A549 (cell line): ENCODE results near the gene SNRPA. TPM values are rescaled to one million over a fixed set of nuclear protein-coding genes. Genes with fewer than 3 reads are reported as not detected.

Experiments used
- ATAC-seq, 2 experiments: fragments of 200-7000 bp in 1 of 2; fragments of >200 bp in 1 of 2; cut with Nextera tagmentation in 1 of 2; cut with Tn5 transposase in 1 of 2; 3 replicates each; pipeline versions ENCODE4 v1.8.0 to v1.9.1; 2018 to 2020; ENCODE audit warnings: mild to moderate bottlenecking in 1 of 2, moderate library complexity in 1 of 2
- CTCF ChIA-PET: fragments of 300-600 bp; sonication (Branson Sonifier 250); formaldehyde crosslinking; extraction: SDS; loops from one replicate; lab custom pipeline; 2021; ENCODE audit warnings: antibody characterized with exemption, inconsistent platforms; lab: Yijun Ruan, JAX
- POLR2A ChIA-PET: fragments of 350-600 bp; formaldehyde crosslinking; extraction: SDS; loops from one replicate; lab custom pipeline; 2021; ENCODE audit warnings: antibody characterized with exemption, inconsistent platforms; lab: Yijun Ruan, JAX
- DNase-seq, 2 experiments: peaks; one replicate each; pipeline versions ENCODE4 v3.0.0 to v3.0.0-alpha.2; 2011 to 2016; ENCODE audit warnings: low read depth in 1 of 2, low spot score in 1 of 2
- FAIRE-seq: peaks from 2 replicates; lab custom pipeline; 2011; peaks lifted over from hg19 to GRCh38; lab: Jason Lieb, UNC
- H3K27ac ChIP-seq, 2 experiments: fragments of >200 bp; sonication (Bioruptor Twin); formaldehyde crosslinking; 3 replicates each; pipeline ENCODE4 v1.5.1; 2016 to 2017
- H3K4me1 ChIP-seq: fragments of >200 bp; sonication (Bioruptor Twin); formaldehyde crosslinking; 3 replicates; pipeline ENCODE4 v1.6.1; 2016
- H3K4me2 ChIP-seq: fragments of >200 bp; sonication (Bioruptor Twin); formaldehyde crosslinking; 3 replicates; pipeline ENCODE4 v1.6.1; 2016
- H3K4me3 ChIP-seq: fragments of >200 bp; sonication (Bioruptor Twin); formaldehyde crosslinking; 3 replicates; pipeline ENCODE4 v1.5.1; 2016
- H3K9me3 ChIP-seq: fragments of >200 bp; sonication (Bioruptor Twin); formaldehyde crosslinking; 3 replicates; pipeline ENCODE4 v1.6.1; 2016
- BHLHE40 ChIP-seq: IDR thresholded peaks from 2 replicates; pipeline ENCODE4 v1.6.1; 2012; ENCODE audit warnings: low read depth, low read length, inconsistent platforms
- CBX8 ChIP-seq: fragments of 200-600 bp; sonication (generic); IDR thresholded peaks from 2 replicates; pipeline ENCODE4 v1.6.1; 2016
- CEBPB ChIP-seq, 2 experiments: fragments of >200 bp in 1 of 2; sonication (Bioruptor Twin) in 1 of 2; formaldehyde crosslinking in 1 of 2; IDR thresholded peaks; 2 replicates each; pipeline ENCODE4 v1.6.1; 2012 to 2016
- EHMT2 ChIP-seq: fragments of 200-600 bp; sonication (generic); IDR thresholded peaks from 2 replicates; pipeline ENCODE4 v1.6.1; 2016; ENCODE audit warnings: antibody characterized with exemption, low read depth, mild to moderate bottlenecking, moderate library complexity
- ESRRA ChIP-seq: fragments of 150-350 bp; IDR thresholded peaks from 2 replicates; pipeline ENCODE4 v1.6.1; 2014; ENCODE audit warnings: mild to moderate bottlenecking, low read length, borderline replicate concordance
- FOSB ChIP-seq: fragments of 250-450 bp; sonication (Bioruptor Pico); IDR thresholded peaks from 2 replicates; pipeline ENCODE4 v1.5.0; 2020; ENCODE audit warnings: mild to moderate bottlenecking, moderate library complexity
- FOSL2 ChIP-seq, 2 experiments: fragments of 450-650 bp in 1 of 2; fragments of >200 bp in 1 of 2; sonication (Bioruptor Twin) in 1 of 2; formaldehyde crosslinking; IDR thresholded peaks; 2 replicates each; pipeline versions ENCODE4 v1.5.0 to v1.6.1; 2016 to 2020; ENCODE audit warnings: mild to moderate bottlenecking in 1 of 2, moderate library complexity in 1 of 2
- HOXB13 ChIP-seq: fragments of 250-450 bp; sonication (Bioruptor Pico); IDR thresholded peaks from 2 replicates; pipeline ENCODE4 v1.5.0; 2020; ENCODE audit warnings: low read depth, mild to moderate bottlenecking, moderate library complexity
- JUNB ChIP-seq: fragments of >200 bp; sonication (Bioruptor Twin); formaldehyde crosslinking; IDR thresholded peaks from 2 replicates; pipeline ENCODE4 v1.6.1; 2016
- KDM1A ChIP-seq: fragments of 200-600 bp; sonication (generic); IDR thresholded peaks from 2 replicates; pipeline ENCODE4 v1.6.1; 2016; ENCODE audit warnings: low read depth, mild to moderate bottlenecking
- MAFK ChIP-seq: fragments of 450-650 bp; IDR thresholded peaks from 2 replicates; pipeline ENCODE4 v1.6.1; 2014; ENCODE audit not compliant: partially characterized antibody
- MAX ChIP-seq: IDR thresholded peaks from 2 replicates; pipeline ENCODE4 v1.6.1; 2012
- MYC ChIP-seq: IDR thresholded peaks from 2 replicates; pipeline ENCODE4 v1.6.1; 2012; ENCODE audit warnings: mild to moderate bottlenecking, inconsistent platforms, low read length, improper control_type of control experiment, borderline replicate concordance
- NR3C1 ChIP-seq: fragments of >200 bp; sonication (Bioruptor Twin); formaldehyde crosslinking; IDR thresholded peaks from 3 replicates; pipeline ENCODE4 v1.6.1; 2017
- PHF8 ChIP-seq: fragments of 200-600 bp; sonication (generic); IDR thresholded peaks from 2 replicates; pipeline ENCODE4 v1.6.1; 2016; ENCODE audit warnings: low read depth, mild to moderate bottlenecking, antibody characterized with exemption, moderate library complexity, borderline replicate concordance
- ZC3H11A ChIP-seq: fragments of 450-650 bp; IDR thresholded peaks from 2 replicates; pipeline ENCODE4 v1.6.1; 2014; ENCODE audit warnings: antibody characterized with exemption, mild to moderate bottlenecking
- ZFP36 ChIP-seq: fragments of 450-650 bp; IDR thresholded peaks from 2 replicates; pipeline ENCODE4 v1.6.1; 2014; ENCODE audit warnings: borderline replicate concordance; ENCODE audit not compliant: partially characterized antibody
- WGBS: methylation state at CpG from one replicate; pipeline ENCODE4 v1.1.6; 2017; ENCODE audit errors: missing lambda C conversion rate; 5-methylcytosine and 5-hydroxymethylcytosine counted together
- polyA plus RNA-seq, 4 experiments: library from polyadenylated mRNA; depleted of rRNA in 3 of 4; stranded (reverse); fragments of >200 nt; fragmentation: RNase III in 1 of 4; extraction: RNeasy Plus Mini Kit Qiagen cat#74134 plus additional on column Dnase treatment in 1 of 4; gene quantifications; 2 replicates in 3 of 4; 3 replicates in 1 of 4; pipeline ENCODE4 v1.2.3, GENCODE V29; 2011 to 2017
- TF ChIP-seq, protein P1 (sequence below): fragments of >200 bp; sonication (Bioruptor Twin); formaldehyde crosslinking; IDR thresholded peaks from 3 replicates; pipeline ENCODE4 v1.6.1; 2016
- TF ChIP-seq, protein P2 (sequence below): IDR thresholded peaks from 2 replicates; pipeline ENCODE4 v1.6.1; 2012
- TF ChIP-seq, protein P3 (sequence below): fragments of >200 bp; sonication (Bioruptor Twin); formaldehyde crosslinking; IDR thresholded peaks from 2 replicates; pipeline ENCODE4 v1.6.1; 2016
- TF ChIP-seq, protein P4 (sequence below): fragments of 450-650 bp; IDR thresholded peaks from 2 replicates; pipeline ENCODE4 v1.6.1; 2014; ENCODE audit warnings: antibody characterized with exemption

SNRPA gene
- polyA plus RNA-seq, 2 of the 4 experiments (the other 2 are of a cell fraction): 141 to 236 TPM

- no peak for DNase-seq
- ATAC-seq: no peak
- H3K4me3 ChIP-seq: no peak overlapping the region
- H3K27ac ChIP-seq: peak overlapping the region in 1 of 2 experiments; percentile 12; a peak in 1 of 6 replicates
- POLR2A ChIA-PET: interaction anchor here (2.2 kb wide), 1 partner anchor 28 kb away, joined by 10 read pairs; the partner anchor contains the start of genes ACTMAP and SNRPA
- 69% methylated on average over 9 of the region's 9 CpGs for WGBS
- peak overlapping the region; percentile 25 for H3K4me2 ChIP-seq
- CTCF ChIA-PET: interaction anchor here (0.5 to 17.9 kb wide), 17 partner anchors 9 to 466 kb away, joined by 3 to 199 read pairs (median 3); partner anchors contain the start of genes ACTMAP and SNRPA
- TF ChIP-seq, protein P1, sequence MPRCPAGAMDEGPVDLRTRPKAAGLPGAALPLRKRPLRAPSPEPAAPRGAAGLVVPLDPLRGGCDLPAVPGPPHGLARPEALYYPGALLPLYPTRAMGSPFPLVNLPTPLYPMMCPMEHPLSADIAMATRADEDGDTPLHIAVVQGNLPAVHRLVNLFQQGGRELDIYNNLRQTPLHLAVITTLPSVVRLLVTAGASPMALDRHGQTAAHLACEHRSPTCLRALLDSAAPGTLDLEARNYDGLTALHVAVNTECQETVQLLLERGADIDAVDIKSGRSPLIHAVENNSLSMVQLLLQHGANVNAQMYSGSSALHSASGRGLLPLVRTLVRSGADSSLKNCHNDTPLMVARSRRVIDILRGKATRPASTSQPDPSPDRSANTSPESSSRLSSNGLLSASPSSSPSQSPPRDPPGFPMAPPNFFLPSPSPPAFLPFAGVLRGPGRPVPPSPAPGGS: no peak
- TF ChIP-seq MAX: 0 out of 2 replicates have a peak, but pooled peaks have one; percentile 13
- H3K4me1 ChIP-seq: peaks cover 33% of the 10 kb centered on the region
- H3K9me3 ChIP-seq: 0 out of 3 replicates have a peak, but pooled peaks cover 3% of the 10 kb centered on the region
- FAIRE-seq: no peak
Measured at GRCh38 chr19:40721936-40722661, 28.9 kb upstream of the SNRPA start.

GRCh38 chr19:40723661-40724254 is 27.2 kb upstream of the SNRPA start:
- no peak for ATAC-seq
- no peak overlapping the region for H3K27ac ChIP-seq
- 0 out of 3 replicates have a peak, but pooled peaks cover 3% of the 10 kb centered on the region for H3K9me3 ChIP-seq
- no peak for DNase-seq
- FAIRE-seq: no peak
- no peak overlapping the region for H3K4me3 ChIP-seq
- CTCF ChIA-PET: interaction anchor here (0.8 to 17.9 kb wide), 9 partner anchors 10 to 89 kb away, joined by 3 to 199 read pairs (median 3); partner anchors contain the start of genes ACTMAP and SNRPA
- TF ChIP-seq JUNB: no peak
- no peak for TF ChIP-seq HOXB13 (CRISPR knock-in tag)
- TF ChIP-seq ZFP36: no peak
- TF ChIP-seq ZC3H11A: no peak
- TF ChIP-seq, protein P2, sequence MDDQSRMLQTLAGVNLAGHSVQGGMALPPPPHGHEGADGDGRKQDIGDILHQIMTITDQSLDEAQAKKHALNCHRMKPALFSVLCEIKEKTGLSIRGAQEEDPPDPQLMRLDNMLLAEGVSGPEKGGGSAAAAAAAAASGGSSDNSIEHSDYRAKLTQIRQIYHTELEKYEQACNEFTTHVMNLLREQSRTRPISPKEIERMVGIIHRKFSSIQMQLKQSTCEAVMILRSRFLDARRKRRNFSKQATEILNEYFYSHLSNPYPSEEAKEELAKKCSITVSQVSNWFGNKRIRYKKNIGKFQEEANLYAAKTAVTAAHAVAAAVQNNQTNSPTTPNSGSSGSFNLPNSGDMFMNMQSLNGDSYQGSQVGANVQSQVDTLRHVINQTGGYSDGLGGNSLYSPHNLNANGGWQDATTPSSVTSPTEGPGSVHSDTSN: no peak
- no peak for TF ChIP-seq CEBPB (IDR thresholded peaks at IDR 0.05)
- no peak for TF ChIP-seq MAFK
- no peak for TF ChIP-seq CBX8
- no peak for TF ChIP-seq EHMT2
- TF ChIP-seq NR3C1: no peak
- no peak for TF ChIP-seq BHLHE40
- TF ChIP-seq PHF8: no peak
- TF ChIP-seq KDM1A: no peak
- TF ChIP-seq, protein P1: no peak
- no peak for TF ChIP-seq MYC
- no peak for TF ChIP-seq ESRRA
- TF ChIP-seq, protein P3, sequence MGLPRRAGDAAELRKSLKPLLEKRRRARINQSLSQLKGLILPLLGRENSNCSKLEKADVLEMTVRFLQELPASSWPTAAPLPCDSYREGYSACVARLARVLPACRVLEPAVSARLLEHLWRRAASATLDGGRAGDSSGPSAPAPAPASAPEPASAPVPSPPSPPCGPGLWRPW: no peak
- TF ChIP-seq FOSB (CRISPR knock-in tag): no peak
- TF ChIP-seq, protein P4, sequence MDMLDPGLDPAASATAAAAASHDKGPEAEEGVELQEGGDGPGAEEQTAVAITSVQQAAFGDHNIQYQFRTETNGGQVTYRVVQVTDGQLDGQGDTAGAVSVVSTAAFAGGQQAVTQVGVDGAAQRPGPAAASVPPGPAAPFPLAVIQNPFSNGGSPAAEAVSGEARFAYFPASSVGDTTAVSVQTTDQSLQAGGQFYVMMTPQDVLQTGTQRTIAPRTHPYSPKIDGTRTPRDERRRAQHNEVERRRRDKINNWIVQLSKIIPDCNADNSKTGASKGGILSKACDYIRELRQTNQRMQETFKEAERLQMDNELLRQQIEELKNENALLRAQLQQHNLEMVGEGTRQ: no peak
- no peak for TF ChIP-seq FOSL2 (IDR thresholded peaks at IDR 0.05)
- no peak for TF ChIP-seq FOSL2 (CRISPR knock-in tag; IDR thresholded peaks at IDR 0.05)
- TF ChIP-seq, all 56 proteins: peak for 0
- Histone ChIP-seq H3K4me1 (peaks cover 25% of the 10 kb centered on the region), H3K4me2 (no peak overlapping the region)
- 90% methylated on average over 5 of the region's 5 CpGs for WGBS
- POLR2A ChIA-PET: interaction anchor here (0.6 kb wide), 1 partner anchor 27 kb away, joined by 6 read pairs; no protein-coding TSS in a partner anchor
